Adrenal gland (tissue), 5 donors: Measurements from ENCODE around the gene FABP7.
"Not testable (repeated sequence)": the region's sequence is repeated elsewhere in the genome, so short reads cannot be mapped to it uniquely, and the experiment has no call there.

Experiments
- POLR2A ChIP-seq, 2 donors: fragments of 450-650 bp; IDR thresholded peaks; one replicate each; pipeline ENCODE4 v1.6.1; 2017; ENCODE audit warnings: antibody characterized with exemption in 2 of 2, mild to moderate bottlenecking in 2 of 2, moderate library complexity in 1 of 2
- TF ChIP-seq, protein P1 (sequence below), 6 experiments: fragments of 450-650 bp in 4 of 6; fragments of 200-600 bp in 2 of 6; sonication (generic) in 1 of 6; IDR thresholded peaks; 1 replicate in 5 of 6; 2 replicates in 1 of 6; pipeline versions ENCODE4 v1.5.1 to v1.8.0; 2016 to 2021; ENCODE audit warnings: antibody characterized with exemption in 6 of 6, mild to moderate bottlenecking in 2 of 6, moderate library complexity in 1 of 6
- donor health status: DM: no; HTN: no; CAD: no.

DNA sequence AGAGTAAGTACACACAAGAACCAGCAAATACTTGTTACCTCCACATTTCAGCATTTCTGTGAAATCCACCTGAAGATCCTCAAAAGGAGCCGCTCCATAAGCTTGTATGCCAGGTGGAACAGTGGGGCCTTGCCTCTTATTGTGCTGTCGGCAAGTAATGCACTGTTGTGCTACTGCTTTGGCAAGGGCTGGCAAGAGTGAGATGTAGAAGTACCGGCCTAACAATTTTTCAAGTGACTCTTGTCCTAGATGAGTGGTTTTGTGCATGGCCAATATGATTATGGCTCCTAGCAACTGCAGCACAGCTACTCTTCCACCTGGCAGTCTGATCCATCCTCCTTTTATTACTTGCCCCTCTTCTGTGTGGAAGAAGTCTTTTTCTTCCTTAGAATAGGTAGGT lies 34.7 kb upstream of the FABP7 start:
- TF ChIP-seq, protein P1, sequence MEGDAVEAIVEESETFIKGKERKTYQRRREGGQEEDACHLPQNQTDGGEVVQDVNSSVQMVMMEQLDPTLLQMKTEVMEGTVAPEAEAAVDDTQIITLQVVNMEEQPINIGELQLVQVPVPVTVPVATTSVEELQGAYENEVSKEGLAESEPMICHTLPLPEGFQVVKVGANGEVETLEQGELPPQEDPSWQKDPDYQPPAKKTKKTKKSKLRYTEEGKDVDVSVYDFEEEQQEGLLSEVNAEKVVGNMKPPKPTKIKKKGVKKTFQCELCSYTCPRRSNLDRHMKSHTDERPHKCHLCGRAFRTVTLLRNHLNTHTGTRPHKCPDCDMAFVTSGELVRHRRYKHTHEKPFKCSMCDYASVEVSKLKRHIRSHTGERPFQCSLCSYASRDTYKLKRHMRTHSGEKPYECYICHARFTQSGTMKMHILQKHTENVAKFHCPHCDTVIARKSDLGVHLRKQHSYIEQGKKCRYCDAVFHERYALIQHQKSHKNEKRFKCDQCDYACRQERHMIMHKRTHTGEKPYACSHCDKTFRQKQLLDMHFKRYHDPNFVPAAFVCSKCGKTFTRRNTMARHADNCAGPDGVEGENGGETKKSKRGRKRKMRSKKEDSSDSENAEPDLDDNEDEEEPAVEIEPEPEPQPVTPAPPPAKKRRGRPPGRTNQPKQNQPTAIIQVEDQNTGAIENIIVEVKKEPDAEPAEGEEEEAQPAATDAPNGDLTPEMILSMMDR (IDR thresholded peaks at IDR 0.05), result not testable (repeated sequence)
- not testable (repeated sequence) for TF ChIP-seq POLR2A (IDR thresholded peaks at IDR 0.05)
